Activated T-cell treated with anti-CD3 and anti-CD28 coated beads for 48 hours (primary cell): ENCODE data around the gene DYNLT2.
"Not testable (repeated sequence)": the region's sequence is repeated elsewhere in the genome, so short reads cannot be mapped to it uniquely, and the experiment has no call there.

ENCODE experiments used
- DNase-seq: peaks from one replicate; pipeline ENCODE4 v3.0.0-alpha.2; 2020; ENCODE audit warnings: low read depth

Gene DYNLT2

DNA sequence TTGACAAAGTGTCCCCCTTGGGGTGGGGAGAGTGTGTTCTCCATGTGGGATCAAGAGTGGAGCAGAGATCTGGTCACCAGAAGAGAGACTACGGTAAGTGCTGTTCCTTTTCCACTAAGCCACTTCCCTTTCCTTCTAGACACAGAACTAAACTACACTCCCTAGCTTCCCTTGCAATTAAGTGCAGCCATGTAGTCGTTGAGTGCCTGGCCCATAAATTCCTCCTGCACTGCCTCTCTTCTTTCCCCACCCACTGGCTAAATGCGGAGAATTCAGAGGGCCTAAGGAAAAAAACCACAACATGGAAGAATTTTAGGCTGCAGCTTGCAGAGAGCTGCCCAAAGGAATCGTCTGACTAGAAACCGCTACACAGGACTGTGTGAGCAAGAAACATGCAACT is 51.1 kb downstream of the DYNLT2 start:
- no peak for DNase-seq

GRCh38 chr6:169697115-169697514 is 54.3 kb downstream of the DYNLT2 start:
- DNase-seq = not testable (repeated sequence)

DNA sequence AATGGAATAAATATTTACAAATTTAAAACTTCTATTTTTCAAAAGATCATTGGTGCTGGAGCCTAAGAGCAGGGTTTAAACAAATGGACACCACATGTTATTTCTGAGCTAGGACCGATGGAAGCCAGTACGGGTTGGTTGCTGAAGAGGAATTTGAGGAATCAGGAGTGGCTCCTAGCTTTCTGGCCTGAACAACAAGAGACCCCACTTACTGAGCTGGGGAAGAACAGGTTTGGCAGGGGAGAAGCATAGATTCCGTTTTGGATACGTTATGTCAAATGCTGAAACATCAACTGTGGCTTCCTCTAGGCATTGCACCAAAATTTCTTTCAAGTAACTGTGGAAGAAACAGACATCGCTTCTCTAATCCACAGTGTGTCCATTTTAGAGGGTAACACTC is 56.2 kb downstream of the DYNLT2 start:
- no peak for DNase-seq

- DNase-seq = no peak
Measured at GRCh38 chr6:169692516-169692915, 58.9 kb downstream of the DYNLT2 start.

- DNase-seq = no peak
Measured at GRCh38 chr6:169691260-169691659, 60.1 kb downstream of the DYNLT2 start.
